HG03558 (cell line): ENCODE results near the gene ADGRA3.
"Not testable (repeated sequence)": the region's sequence is repeated elsewhere in the genome, so short reads cannot be mapped to it uniquely, and the experiment has no call there.

Experiments used
- ATAC-seq: cut with Tn5 transposase; IDR thresholded peaks from one replicate; pipeline ENCODE4 v1.9.1; 2021; ENCODE audit warnings: moderate number of reproducible peaks; ENCODE audit not compliant: unreplicated experiment; ENCODE audit errors: extremely low read depth

Gene ADGRA3

DNA sequence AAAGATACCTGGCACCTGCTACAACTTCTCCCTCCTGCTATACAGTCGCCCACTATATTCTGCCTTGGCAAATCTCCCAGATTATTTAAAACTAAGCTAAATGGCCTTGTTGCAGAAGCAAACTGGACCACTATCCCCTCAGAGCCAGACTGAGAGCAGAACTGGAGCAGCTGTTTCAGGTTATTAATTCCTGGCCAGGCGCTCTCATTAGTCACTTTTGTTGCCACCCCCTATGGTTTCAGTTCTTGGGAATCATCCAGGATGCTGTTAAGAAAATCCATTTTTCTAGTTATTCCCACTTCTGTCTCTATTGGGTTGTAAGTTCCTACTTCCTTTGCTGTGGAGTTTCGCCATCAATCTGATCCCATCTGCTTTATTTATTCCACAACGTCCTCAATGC is 30.1 kb downstream of the ADGRA3 start:
- ATAC-seq = no peak

DNA sequence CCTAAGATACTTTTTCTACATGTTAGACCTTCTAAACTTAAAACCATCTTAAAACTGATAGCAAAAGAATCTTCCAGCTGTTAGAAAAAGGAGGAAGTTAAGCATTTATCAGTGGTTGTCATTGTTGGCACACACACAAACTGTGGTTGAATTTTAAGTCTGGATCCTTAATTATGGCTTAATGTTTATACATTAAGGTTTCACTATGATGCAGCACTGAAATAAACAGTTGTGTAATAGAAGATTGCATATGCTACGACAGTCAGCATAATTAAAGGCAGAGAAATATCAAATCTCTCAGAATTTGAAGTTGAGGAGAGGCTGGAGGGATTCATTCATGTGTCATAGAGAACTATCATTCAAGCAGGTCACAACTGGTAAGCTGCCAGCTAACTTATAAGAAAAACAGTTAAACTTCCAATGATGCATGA is 32.3 kb downstream of the ADGRA3 start:
- ATAC-seq = no peak

DNA sequence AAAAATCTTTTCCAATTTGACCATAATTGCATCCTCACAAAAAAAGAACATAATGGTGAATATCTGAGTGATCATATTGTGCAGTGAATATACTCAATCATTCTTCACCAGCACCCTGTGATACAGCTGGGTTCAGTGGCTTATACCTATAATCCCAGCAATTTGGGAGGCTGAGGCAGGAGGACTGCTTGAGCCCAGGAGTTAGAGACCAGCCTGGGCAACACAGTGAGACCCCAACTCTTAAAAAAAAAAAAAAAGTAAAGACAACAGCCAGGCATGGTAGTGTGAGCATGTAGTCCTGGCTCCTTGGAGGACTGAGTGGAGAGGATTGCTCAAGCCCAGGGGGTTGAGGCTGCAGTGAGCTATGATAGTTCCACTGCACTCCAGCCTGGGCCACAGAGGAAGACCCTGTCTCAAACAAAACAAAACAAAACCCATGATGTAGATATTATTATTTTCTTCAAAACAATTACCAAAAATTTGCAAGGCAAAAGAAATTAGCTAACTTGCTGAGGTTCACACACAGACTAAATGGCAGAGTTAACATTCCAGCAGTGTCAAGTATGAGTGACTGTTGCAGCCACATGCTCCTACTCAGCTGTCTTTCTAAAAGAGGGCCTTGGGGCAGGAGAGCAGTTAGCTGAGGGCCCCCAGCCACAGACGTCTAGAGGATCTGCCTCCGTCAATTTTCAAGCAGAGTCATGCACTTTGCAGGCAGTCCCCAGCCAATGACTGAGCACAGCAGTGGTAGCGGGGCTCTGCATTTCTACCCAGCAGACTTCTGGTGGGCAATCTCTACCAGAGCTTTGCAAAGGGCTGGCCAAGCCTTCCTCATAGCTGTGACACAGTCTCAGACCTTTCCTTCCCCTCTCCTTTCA is 33.4 kb downstream of the ADGRA3 start:
- ATAC-seq = no peak

DNA sequence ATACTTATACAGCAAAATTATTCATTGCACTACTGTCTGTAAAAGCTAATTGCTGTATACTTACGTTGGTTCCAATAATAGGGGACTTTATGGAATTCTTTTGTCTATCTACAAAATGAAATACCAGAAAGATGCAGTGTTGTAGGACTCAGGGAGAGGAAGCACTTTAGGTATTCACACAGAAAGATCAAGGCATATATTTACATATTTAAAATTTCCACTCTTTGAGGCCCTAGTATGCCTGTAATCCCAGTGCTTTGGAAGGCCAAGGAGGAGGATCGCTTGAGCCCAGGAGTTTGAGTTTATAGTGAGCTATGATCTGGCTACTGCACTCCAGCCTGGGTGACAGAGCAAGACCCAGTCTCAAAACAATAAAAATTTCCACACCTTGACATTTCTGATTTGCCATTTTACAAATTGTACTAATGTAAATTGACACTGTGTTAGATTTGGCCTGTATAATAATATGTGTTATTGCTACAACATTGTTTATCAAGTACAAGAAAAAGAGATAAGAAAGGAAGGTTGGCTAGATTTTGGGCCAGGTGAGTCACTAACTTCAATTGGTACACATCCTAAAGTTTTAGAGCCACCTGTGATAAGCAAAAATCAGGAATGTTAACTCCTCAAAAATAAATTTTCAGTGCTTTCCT is 35.1 kb downstream of the ADGRA3 start:
- no peak for ATAC-seq

DNA sequence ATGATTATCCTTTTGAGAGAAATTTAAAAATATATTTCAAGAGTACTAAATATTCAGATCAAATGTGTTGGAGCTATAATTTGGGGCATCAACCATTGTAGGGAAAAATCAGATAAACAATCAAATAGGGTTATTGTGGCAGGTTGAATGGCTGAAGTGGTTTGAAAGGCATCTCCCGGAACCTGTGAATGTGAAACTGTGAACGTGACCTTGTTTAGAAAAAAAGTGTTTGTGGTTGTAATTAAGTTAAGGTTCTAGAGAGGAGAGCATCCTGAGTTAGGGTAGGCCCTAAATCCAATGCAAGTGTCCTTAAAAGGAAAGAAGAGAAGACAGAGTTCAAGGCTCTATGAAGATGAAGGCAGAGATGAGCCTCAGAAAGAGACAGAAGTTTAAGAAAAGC is 37.4 kb downstream of the ADGRA3 start:
- ATAC-seq = no peak

DNA sequence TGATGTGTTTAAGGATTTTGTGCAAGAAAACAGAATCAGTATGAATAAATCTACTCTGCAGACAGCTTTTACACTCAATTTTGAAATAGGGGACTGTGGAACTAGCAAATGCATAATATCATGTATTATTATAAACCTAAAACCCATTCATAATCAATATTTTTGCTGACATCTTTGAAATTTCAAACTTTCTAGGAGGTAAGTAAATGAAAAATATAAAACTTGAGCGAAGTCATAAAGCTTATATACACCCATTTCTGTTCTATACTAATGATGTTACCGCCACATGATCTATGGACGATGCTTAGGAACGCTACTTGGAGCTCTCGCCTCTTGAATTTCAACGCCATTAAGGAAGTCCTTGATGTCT is 38.1 kb downstream of the ADGRA3 start:
- no peak for ATAC-seq

DNA sequence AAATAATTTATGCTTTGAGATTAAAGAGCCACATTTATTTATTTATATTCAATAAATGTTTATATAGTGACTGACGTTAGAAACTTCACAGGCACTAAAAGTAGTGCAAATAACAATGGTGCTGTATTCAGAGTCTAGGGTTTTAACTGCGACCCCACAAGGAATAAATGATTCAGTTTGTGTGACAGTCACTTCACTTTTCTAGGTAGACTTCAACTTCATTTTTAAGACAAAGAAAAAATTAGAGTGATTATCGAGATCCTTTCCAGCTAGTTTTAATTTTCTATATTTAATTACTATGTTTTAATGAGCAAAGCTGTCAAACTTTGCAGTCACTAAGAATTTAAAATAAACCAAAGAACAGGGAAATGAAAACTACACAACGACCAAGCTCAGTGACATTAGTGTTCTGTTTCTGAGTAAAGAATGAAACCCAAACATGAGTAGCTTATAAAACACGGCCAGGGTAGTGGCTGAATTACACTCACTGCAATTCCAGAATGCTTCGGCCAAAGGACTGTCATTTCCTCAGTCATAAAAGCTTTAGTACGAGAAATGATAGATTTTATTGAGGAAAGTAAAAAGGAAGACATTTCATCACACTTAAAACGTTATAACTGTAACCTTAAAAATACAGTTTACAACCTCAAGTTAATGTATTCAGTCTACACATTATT is 38.6 kb downstream of the ADGRA3 start:
- no peak for ATAC-seq

DNA sequence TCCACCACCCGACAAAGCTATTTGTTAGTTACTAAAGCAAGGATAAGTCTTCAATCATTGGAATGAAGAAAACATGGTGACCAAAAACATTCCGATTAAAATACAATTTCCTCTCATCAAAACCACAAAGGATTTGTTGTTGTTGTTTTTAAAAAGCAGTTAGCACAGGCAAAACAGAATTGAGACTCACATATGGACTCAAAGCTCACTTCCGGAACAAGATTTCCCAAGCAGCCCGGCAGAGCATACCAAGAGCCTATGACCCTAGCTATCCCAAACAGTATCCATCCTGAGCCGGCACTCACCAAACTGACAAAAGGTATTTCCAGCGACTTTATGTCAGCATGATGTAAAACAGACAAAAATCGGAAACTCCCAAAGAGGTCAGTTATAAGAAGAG is 39.9 kb downstream of the ADGRA3 start:
- no peak for ATAC-seq

DNA sequence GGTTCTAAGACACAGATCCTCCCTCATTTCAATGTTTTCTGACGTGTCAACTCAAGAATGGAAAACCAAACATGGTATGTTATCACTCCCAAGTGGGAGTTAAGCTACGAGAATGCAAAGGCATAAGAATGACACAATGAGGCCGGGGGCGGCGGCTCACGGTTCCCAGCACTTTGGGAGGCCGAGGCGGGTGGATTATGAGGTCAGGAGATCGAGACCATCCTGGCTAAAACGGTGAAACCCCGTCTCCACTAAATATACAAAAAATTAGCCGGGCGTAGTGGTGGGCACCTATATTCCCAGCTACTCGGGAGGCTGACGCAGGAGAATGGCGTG is 40.6 kb downstream of the ADGRA3 start:
- ATAC-seq = not testable (repeated sequence)

DNA sequence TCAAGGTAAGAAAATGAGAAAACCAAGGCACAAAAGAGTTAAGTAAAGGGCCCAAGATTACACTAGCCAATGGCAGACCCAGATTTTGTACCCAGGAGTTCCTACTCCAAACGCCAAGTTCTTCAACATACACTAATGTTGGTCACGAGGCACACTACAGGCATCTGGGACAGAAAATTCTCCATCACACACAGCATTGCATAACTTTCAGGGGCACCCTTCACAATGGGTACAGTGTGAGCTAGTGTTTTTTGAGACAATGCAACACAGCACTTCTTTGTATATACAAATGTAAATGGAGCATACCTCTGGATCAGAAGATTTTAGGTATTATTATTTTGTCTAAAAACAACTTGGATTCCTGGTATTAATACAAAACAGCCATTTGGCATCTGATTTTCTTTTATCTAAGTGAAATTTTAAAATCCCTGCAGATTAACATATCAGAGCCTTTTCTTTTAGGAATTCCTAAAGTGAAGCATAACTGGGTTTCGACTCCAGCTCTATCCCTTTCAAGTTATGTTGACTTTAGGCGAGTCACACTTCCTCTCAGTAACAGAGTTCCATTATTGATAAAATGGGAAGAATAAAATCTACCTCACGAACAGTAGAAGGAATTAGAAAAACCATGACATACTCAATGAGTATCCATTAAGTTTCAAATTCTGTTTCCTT is 41.1 kb downstream of the ADGRA3 start:
- no peak for ATAC-seq

DNA sequence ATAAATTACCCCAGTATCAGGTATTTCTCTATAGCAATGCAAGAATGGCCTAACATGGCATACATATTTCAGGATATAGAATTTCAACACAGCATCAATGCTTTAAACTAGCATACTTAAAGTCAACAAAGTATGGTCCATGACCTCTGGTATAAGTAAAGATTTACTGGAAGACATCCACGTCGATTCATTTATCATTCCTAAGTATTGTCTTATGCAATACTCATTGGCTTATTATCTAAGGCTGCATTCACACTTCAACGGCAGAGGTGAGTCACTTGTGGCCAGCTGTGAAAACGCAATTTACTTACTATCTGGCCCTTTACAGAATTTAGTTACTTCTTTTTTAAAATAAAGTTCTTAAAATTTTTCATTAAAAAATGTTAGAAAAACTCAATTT is 42.6 kb downstream of the ADGRA3 start:
- ATAC-seq = no peak

DNA sequence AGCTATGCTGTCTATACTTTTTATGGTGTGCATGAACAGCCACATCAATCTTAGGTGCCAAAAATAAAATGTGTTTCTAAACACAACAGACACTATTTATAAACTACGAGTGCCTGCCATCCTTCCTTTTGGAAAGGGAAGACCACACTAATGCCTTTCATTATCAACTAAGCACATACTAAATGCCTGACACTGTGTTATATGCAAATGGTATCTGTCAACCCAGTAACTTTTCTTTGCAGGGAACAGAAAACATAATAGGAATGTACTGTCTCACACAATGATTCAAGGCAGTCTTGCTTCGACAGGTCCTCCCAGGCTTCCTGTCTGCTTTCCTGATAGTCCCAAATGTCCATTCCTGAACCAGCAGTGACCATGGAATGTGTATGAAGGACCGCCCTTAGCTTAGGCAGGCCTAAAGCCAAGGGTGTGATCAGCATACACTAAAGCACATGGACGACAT is 43.8 kb downstream of the ADGRA3 start:
- no peak for ATAC-seq

DNA sequence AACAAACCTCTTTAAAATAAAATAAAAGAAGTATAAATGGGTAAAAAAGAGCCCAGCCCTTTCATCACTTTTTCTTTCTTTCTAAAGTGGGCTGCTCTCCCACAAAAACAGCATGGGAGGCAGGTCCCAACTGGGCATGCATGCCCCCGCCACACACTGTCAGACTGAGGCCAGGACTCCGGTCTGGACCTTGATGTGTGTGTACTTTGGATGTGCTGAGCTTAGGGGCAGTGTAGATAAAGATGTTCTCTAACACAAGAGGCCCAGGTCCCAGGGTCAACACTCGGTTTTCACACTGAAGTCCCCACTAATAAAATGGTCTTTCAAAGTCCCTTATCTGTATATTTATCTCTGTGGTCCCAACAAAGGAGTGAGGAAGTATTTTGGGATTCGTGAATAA is 44.4 kb downstream of the ADGRA3 start:
- ATAC-seq = no peak

DNA sequence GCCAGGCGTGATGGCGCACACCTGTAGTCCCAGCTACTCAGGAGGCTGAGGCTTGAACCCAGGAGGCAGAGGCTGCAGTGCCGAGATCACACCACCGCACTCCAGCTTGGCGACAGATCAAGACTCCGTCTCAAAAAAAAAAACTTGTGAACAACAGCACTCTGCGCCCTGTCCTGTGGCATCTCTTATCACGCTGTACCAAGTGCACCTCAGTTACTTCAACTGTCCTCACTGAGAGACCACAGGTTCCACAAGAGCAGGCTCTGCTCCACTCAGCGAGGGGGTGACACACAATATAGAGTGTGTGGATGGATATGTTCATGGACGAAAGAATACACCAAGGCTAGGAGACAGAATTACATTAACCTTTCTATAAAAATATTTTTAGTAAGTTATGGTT is 49.3 kb downstream of the ADGRA3 start:
- no peak for ATAC-seq

DNA sequence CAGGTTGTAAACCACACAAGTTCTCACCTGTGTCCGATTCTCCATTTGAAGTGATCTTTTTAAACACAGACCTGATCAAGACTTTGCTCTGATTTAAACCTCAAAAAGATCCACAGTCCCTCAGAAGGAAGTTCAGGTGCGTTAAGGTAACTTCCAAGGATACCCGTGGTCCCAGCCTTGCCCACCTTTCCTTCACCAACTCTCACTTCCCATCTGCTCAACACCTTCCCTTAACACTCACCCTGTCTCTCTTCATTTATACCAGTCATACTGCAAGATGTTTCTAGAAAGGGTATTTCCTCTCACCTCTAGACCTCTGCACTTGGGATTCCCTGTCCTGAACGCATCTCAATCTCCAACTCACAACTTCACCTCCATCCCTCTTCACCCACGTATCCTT is 49.9 kb downstream of the ADGRA3 start:
- ATAC-seq = no peak

DNA sequence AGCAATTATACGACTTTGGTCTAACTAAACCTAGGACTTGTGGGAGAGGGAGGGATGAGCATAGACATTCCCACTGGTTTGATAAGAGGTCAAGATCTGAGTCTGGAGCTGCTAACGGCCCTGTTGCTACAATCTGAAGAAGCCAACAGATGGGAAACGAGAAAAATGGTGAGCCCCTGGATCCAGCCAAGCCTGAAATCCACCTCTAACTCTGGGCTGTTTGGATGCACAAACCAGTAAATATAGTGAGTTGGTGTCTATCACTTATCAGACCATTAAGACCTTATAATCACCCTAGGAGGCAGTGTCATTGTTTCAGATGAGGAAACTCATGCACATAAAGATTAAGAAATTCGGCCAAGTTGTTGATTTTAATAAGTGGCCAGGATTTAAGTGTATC is 50.5 kb downstream of the ADGRA3 start:
- no peak for ATAC-seq

DNA sequence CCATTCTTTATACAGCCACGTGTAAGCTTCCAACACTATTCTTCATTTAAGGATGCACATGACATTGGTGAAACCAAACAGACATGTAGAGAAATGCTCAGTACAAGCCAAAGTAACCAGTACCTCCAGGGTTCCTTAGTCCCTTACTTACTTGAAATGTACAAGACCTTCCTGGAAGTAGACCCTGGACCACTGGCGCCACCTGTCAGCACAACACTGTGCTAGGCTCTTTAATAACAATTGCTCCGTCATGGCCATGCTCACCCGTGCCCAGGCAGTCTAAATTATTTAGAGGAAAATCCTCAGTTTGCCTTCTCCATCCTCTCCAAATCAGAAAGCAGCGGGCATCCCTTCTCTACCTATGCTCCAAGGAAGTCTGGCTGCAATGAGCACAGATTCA is 52.7 kb downstream of the ADGRA3 start:
- no peak for ATAC-seq

DNA sequence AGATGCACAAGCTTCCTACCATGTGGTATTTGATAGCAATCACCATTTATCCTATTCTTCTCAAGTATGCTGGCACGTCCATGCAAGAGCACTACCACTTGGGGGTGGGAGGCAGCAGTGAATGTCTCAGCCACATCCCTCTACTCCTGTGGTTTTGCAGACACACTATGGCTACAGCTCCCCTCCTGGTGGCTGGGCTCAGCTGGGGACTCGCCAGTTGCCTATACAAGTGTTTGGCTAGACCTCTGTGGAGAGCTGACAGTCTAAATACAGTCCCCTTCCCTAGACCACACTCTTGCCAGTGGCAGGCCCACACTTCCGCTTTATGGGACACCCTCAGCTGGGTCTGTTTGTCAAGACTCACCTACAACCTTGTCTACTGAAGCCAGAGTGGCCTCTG is 53.2 kb downstream of the ADGRA3 start:
- no peak for ATAC-seq

DNA sequence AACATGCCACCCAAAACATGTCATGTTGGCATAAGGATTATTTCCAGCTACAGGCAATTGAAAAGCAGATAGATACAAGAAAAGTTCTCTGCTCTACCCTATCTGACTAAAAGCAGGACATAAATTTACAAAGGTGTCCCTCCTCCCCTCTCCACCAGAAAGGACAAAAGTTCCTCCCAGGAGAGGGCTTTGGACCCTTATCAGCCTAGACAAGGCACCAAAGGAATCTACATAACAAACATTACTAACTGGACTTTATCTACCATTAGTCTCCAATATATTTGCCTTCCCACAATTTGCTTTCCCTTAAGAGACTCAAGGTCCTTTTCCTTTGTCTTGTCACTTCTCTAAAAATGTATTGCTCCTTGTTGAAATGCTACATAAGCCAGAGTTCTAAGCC is 55.6 kb downstream of the ADGRA3 start:
- no peak for ATAC-seq

DNA sequence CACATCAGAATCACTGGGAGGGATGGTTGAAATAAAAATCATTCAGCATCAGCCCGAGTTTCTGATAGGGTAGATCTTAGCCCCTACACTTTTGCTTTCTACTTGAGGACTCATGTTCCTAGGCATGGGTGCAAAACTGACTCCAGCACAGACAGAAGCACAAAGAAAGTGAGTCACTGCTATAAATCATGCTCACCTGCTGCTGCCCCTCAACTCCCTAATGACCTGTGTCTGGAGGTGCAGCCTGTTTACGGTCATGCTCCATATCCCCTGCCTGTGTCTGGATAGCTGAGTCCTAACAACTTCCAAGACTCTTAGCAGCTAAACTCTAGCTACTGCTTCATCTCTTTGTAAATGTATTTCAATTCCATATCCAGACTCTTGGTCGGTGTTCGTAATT is 57.8 kb downstream of the ADGRA3 start:
- ATAC-seq = no peak

DNA sequence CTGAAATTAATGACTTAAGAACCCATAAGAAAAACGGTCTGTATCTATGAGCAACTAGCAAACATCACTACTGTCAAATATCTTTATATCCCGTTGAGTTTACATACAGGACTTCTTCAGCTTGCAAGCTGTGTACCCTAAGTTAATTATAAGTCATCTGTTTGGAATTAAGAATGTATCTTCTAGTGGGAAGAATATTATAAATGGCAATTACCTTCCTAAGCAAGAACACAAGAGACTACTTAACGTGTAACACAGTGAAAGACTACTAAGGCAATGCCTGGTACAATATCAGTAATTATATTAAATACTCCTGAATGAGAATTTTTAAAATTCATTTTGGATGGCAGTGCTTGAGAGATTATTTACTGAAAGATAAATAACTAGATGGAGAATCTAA is 58.5 kb downstream of the ADGRA3 start:
- no peak for ATAC-seq
